GM18526 (cell line): ENCODE data around the gene HIC1.

Experiments
- POLR2A ChIP-seq: IDR thresholded peaks from 3 replicates; pipeline ENCODE4 v1.6.1; 2011; ENCODE audit not compliant: insufficient read length; ENCODE audit errors: extremely low read depth

Gene HIC1

DNA sequence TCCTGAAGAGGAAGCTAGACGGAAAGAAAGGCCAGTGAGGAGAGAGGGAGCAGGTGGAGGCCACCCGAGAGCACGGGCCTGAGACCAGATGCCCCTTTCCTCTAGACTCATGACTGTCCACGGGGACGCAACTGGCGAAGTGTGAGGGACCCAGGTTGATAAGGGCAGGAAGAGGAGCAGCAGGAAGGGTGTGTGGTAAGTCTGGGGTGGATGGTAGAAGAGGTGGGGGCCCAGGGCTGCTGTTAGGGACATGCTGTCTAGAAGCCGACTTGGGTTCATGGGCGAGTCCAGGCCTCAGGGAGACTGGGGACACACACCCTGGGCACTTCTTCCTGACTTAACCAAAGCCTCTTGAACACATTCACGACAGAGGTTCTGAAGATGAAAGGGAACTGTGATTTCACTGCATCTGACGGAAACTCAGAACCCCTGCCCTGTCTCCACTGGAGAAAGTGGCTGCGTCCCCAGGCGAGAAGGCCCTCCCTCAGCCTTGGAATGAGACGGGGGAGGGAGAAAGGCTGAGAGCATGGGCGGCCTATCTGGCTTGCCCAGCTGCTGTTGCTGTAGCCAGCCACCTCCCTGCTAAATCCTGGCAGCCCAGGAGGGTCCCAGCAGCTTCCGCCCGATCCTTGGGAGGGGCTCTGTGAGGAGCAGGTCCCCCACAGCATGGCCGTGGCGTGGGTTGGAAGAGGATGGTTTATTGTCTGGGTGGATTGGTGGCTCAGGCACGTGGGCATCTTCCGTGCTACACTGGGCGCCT is 6.0 kb downstream of the HIC1 start:
- TF ChIP-seq POLR2A = no peak

DNA sequence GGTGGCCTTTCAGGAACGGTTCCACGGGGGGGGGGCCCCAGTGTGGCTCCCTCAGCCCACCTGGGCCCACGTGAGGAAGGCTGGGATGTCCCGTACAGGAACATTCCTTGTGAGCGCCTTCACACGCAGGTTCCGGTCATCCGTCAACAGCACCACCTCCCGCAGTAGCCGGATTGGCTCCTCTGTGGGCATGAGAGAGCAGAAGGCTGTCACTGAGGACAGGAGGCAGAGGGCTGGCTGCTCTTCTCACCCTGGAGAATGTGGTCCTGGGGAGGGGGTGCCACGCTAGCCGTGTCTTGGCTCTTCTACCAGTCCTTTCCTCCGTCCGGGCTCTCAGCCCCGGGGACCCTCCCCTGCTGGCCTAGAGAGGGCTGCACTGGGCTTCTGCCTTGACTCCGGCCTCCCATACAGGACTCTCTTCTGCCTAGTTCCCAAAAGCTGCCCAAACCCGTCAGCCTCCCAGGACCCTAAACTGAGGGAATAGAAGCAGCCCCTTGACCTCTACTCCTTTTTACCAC is 6.6 kb downstream of the HIC1 start:
- no peak for TF ChIP-seq POLR2A

DNA sequence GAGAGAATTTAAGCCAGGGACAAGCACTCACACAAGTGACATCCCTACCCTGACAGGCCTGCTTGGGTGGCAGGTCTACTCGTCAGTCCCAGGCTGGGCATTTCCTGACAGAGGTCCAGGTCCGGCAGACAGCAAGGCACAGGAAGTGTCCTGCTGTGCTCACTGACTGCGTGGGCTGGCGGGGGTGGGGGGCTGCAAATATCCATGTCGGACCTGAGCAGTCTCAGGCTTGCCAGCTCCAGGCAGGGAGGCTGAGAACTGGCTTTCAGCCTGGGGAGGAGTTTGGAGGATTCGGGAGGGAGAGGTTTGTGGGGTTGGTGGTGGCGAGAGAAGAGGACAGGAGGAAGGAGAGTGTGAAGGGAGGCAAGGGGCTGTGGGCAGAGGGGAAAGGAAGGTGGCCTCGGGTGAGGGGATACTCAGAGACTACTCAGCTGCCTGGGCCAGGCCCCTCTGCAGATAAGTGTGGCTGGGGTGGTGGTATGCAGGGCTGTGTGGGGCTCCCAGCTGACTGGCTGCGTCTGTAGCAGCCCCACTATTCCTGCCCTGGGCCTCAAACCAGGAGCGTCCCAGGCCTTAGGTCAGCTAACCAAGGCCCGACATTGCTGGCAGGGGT is 7.8 kb downstream of the HIC1 start:
- TF ChIP-seq POLR2A = no peak

DNA sequence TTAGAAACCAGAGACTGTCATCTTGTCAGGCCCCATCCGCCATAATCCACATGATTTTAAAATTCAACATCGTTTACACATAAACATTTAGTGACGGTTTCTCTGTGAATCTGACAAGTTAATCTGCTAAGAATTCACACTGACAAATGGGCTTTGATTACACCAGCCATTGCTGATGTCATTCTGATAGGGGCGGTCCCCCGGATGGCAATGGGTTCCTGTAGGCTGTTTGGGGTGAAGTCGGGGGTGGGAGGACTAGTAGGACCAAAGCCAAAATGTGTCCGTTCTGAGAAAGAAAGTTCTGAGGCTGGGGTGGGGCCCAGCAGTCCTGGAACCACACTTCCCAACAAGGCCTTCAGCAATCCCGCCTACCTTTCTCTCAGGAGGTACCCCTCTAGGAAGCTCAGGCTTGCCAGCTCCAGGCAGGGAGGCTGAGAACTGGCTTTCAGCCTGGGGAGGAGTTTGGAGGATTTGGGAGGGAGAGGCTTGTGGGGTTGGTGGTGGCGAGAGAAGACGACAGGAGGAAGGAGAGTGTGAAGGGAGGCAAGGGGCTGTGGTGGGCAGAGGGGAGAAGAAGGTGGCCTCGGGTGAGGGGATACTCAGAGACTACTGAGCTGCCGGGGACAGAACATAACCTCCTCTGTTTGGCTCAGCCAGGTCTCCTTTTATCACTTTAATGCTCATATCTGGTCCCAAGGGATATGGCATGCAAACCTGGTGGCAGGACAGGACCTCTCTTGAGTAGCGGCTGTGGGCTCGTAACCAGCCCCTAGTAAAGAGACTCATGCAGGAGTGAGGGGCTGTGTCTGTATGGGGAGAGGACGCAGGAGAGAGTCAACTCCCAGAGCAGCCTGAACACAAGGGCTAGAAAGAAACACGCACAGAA is 8.6 kb downstream of the HIC1 start:
- TF ChIP-seq POLR2A = no peak

DNA sequence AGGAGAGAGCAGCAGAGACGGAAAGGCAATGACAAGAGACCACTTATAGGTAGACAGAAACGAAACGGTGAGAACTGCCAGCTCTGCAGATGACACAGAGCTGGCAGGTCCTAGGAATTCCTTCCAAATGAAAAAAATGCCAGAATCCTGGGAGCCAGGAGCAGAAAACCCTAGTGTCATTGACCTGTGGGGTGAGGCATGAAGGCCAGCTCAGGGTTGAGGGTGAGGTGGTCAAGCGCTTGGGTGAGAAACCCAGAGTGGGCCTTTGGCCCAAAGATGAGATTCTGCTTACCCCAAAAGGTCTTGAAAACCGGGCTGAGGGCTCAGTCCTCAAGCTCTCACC is 9.2 kb downstream of the HIC1 start:
- TF ChIP-seq POLR2A = no peak

DNA sequence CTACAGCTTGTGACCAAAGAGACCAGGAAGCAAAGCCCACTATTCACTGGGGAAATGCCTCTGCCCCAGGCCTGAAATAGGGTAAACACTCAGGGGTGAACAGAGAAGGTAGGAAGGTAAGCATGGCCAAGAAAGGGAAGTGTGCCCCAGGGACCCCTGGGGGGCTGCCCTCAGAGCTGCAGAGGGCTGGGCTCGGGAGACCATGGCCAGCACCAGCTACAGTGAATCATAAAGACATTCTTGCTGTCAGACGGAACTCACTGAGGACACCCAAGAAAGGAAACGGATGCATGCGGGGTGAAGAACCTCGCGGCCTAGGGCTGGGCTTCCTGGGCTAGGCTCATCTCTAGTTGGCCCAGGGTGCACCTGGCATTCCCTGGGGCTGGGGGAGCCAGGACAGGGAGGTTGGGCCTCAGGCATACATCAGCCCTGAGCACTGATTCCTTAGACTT is 9.6 kb downstream of the HIC1 start:
- no peak for TF ChIP-seq POLR2A

DNA sequence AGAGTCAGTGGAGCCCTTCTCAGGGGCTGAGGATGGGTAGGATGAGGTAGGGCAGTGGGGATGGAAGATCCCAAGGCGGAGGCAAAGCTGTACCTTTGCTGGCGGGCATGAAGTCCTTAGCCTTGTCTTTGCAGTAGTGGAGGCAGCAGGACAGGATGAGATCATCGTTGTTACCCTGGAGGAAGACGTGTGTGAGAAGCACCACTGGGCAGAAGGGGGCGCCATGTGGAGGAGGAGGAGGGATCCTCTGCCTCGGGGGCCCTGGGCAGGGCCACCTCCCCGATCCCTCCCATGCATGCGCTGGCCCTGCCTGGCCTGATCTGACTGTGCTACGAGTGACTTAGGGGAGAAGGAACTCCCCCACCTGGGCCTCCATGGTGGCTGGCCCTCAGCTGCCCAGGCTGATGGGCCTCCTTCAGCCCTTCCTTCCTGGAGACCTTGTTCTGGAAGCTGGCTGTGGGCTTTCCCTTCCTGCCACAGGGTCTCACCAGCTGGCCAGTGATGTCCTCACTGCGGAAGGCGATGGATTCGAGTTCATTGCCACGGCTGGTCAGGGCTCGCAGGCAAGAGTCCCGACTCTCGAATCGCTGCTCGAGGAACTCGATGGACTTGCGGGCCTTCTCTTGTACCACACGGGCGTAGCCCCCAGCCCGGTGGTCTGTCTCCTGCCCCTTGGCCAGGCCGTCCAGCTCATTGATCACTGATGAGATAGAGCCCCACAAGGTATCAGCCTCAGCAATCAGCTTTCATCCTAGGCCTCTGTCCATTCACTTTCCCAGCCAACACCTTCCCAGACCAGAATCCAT is 10.3 kb downstream of the HIC1 start:
- TF ChIP-seq POLR2A = no peak

DNA sequence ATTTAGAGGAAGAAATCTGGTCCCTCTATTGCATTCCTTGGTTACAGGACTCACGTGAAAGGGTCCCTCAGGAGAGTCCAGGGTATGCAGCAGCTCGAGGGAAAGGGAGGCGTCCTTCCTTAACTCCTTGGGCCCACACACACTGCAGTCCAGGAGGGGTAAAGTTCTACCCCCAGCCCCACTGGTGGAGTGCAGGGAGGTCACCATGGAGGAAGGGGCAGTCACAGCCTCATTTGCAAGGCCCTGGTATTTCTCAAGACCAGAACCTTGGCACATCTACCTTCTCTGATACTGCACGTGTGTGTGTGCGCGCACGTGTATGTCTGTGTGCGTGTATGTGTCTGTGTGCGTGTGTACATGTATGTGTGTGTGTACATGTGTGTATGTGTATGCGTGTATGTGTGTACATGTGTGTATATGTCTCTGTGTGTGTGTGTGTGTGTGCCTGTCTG is 11.1 kb downstream of the HIC1 start:
- no peak for TF ChIP-seq POLR2A

DNA sequence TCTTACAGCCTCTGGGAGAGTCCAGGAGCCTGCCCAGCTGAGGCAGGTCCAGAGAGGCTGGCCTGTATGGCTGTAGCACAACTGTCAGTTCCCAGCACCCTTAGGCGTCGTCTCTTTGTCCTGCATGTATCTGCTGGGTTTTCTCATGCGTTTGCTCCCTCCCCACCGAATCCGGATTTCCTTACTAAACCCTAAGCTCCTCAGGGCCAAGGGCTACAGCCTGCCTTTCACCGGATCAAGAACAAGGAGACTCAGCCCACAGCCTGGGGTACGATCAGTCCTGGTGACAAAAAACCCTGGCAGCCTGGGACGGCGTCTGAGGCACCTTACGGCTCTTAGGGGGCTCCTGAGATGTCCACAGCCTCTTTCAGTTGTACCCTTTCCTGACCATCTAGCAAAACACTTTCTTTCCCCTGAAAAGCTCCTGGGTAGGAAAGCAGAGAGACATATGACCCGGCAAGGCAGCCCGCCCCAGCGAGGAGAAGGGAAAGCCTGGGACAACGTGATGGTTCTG is 12.2 kb downstream of the HIC1 start:
- no peak for TF ChIP-seq POLR2A

DNA sequence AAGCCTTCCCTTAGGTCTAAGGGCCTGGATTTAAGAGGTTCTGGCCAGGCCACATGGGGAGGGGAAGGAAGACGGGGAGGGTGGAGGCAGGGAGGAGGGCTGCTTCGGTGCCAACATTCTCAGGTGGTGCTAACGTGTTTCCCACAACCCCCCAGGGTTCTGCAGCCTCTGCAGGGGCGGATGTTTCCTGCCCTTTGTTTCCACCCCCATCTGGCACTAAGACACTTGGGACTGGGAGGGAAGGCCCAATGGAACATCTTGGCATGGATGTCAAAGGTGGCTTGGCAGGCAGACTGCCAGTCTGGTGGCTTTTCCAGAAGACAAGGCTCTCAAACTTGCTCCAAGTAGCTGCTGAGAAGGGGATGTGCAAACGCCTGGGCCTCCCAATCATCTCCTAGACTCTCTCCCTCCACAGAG is 12.7 kb downstream of the HIC1 start:
- no peak for TF ChIP-seq POLR2A

DNA sequence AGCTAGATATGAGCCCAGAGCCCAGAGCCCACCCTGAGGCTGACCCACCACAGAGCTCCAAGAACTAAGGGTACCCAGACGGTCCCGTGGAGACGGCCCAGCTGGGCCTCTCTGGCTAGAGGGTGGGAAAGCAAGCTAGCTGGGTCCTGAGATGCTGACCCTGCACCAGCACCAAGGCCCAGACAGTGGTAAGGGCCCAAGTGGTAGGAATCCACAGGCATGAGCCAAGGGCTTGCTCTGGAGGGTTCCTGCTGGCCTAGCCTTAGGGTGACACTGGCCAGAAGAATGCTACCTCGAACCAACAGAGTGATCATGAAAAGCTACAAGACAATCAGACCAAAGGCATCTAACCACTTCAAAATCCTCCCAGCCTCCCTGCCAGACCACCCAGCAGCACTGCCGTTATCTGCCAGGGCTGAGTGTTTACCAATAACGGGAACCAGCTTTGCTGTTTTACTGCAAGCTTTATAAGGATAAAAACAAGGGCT is 13.2 kb downstream of the HIC1 start:
- no peak for TF ChIP-seq POLR2A

DNA sequence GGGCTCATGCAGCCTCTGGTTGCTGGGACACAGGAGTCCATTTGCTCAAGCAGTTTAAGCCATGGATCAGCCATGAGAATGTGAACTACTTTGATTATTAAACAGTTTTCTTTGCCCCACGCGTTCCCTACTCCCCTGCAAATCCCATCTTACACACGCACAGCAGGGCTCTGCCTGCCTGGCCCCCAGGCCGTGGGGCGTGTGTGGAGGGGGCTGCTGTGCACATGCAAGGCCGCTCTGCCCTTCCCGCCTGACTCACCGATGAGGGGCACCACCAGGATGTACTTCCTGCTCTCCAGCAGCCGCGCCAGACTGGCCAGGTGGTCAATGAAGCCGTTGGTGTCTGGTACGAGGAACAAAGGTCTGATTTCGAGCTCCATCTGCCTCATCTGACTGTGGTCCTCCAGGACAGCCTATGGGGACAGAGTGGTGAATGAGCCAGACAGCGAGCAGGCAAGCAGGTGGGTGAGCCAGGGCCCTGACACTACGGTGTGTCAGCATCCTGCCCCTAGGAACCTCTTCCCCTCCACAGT is 13.7 kb downstream of the HIC1 start:
- TF ChIP-seq POLR2A = no peak

DNA sequence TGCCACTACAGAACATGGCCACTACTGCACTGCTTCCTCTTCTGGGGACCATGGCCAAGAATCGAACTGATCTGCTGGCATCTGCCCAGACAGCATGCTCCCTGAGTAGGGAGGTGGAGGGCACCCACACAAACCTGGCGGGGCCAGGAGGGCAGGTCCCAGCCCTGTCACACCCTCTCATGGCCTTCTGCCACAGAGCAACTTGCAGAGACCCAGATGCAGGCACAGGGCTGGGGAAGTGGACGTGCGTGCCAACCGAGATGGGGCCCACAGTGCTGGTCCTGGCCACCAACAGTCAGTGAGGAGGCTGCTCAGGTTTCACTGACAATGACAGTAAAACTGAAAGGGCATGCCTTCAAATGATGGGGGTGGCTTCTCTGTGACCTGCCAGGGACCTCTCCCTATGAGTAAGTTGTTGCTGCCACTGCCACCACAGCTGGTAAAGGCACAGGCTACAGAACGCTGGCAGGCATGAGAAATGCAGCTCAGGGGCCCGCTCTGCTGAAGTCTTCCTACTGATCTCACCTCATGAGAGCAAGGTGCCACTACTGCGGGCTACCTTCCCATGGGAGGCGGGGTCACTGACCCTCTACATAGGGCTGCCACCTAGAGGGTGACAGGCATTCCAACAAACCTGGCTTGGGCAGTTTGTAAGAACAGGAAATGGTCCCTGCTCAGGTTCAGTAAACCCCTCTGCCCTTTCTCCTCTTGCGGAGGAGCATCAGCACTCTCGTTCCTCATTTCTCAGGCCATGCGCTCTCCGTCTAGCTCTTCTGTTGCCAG is 15.5 kb downstream of the HIC1 start:
- TF ChIP-seq POLR2A = no peak
